Raji (cell line): ENCODE measurements around the gene ADM2.

Experiments used
- POLR2A ChIP-seq: IDR thresholded peaks from 2 replicates; pipeline ENCODE4 v1.6.1; 2011; ENCODE audit warnings: low read depth, low read length, control low read depth; ENCODE audit not compliant: insufficient read depth

ADM2 gene

GRCh38 chr22:50483977-50484853 lies 2.9 kb downstream of the ADM2 start:
- TF ChIP-seq POLR2A, result no peak

- TF ChIP-seq POLR2A, result no peak
These were observed 4.1 kb downstream of the ADM2 start for GRCh38 chr22:50485221-50486131.

- TF ChIP-seq POLR2A, result no peak
These were observed 5.4 kb downstream of the ADM2 start, which contains the start of gene MIOX for GRCh38 chr22:50486561-50487289. Gene MIOX, plus strand, starts transcription at chr22:50486859. Its CDS starts 39 bp downstream, at chr22:50486898.

DNA sequence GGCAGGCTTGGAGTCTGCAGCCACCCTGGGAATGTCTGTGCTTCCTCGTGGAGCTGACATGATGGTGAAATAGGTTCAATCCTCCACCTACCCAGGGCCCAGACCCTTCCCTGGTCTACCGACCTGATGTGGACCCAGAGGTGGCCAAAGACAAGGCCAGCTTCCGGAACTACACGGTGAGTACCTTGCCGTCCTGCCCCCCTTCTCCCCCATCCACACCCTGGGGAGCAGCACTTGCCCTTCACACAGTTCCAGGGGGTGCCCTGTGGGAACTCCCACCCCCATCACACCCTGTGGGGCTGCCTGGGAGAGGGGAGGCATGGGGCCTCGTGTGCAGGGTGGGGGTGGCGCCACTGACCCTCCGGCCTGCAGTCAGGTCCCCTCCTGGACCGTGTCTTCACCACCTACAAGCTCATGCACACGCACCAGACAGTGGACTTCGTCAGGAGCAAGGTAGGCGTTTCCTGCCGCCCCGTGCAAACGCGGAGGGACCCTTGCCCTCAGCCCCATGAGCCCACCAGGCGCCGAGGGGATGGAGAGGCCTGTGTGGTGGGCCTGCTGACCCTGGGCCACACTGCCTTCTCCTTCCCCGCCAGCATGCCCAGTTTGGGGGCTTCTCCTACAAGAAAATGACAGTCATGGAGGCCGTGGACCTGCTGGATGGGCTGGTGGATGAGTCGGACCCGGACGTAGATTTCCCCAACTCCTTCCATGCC lies 6.1 kb downstream of the ADM2 start:
- TF ChIP-seq POLR2A, result no peak

DNA sequence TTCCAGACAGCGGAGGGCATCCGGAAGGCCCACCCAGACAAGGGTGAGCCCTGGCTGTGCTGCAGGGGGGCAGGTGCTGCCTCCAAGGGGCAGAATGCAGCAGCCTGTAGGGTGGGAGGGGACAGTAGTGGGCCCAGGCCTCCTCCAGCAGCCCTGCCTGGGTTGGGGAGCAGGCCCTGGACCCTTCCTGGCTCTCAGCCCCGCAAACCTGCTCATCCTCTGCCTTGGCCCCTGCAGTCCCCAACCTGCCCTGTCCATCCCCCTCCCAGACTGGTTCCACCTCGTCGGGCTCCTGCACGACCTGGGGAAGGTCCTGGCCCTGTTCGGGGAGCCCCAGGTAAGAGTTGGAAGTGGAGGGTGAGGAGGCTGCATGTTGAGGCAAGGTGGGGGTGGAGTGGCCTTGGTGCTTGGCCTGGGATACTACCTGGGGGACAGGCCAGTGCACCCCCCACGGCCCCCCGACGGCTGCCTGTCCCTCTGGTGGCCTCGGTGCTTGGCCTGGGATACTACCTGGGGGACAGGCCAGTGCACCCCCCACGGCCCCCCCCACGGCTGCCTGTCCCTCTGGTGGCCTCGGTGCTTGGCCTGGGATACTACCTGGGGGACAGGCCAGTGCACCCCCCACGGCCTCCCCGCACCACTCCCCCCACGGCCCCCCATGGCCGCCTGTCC lies 6.8 kb downstream of the ADM2 start:
- TF ChIP-seq POLR2A, result no peak

GRCh38 chr22:50488886-50489285 lies 7.5 kb downstream of the ADM2 start:
- TF ChIP-seq POLR2A, result no peak

- no peak for TF ChIP-seq POLR2A
These were observed 8.3 kb downstream of the ADM2 start for GRCh38 chr22:50489363-50490243.

- no peak for TF ChIP-seq POLR2A
These were observed 9.4 kb downstream of the ADM2 start for GRCh38 chr22:50490531-50491308.

- TF ChIP-seq POLR2A, result no peak
These were observed 15.8 kb downstream of the ADM2 start for GRCh38 chr22:50497093-50497492.

DNA sequence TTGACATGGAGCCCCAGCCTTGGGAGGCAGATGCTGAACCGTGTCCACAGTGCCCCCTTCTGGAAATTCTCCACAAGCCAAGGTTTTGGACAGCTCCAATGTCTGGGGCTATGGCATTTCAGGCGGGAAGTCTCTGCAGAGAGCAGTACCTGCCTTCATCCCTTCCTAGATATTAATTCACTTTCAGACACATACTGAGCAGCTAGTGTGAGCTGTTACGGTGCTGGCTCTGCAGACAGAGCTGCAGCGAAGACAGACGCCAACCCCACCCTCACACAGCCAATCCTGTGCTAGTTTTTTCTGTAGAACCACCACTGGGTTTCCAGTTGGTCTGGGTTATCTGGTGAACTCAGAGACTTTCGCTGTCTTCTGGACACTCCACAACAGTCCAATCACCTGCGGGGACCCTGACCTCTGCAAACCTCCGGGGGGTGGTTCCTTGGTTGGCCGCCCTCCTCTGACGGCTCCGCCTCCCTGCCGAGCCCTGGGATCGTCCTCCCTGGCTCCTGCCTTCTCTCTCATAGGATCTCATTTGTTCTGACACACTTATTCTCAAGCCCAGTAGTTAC lies 17.1 kb downstream of the ADM2 start:
- no peak for TF ChIP-seq POLR2A

- TF ChIP-seq POLR2A, result no peak
These were observed 19.1 kb downstream of the ADM2 start for GRCh38 chr22:50500452-50500851.

GRCh38 chr22:50502096-50502495 lies 20.8 kb downstream of the ADM2 start:
- no peak for TF ChIP-seq POLR2A
